Stimulated activated CD4-positive, alpha-beta T cell treated with anti-CD3 and anti-CD28 coated beads, Interleukin-1b, Interleukin-23, amount 100 ng/mL, for 24 hours (primary cell): Measurements from ENCODE around the gene MOGAT2.

ENCODE experiments used
- DNase-seq, 4 experiments: peaks; one replicate each; pipeline ENCODE4 v3.0.0-alpha.2; 2020; ENCODE audit warnings: low read depth in 4 of 4, low spot score in 1 of 4

MOGAT2 gene

DNA sequence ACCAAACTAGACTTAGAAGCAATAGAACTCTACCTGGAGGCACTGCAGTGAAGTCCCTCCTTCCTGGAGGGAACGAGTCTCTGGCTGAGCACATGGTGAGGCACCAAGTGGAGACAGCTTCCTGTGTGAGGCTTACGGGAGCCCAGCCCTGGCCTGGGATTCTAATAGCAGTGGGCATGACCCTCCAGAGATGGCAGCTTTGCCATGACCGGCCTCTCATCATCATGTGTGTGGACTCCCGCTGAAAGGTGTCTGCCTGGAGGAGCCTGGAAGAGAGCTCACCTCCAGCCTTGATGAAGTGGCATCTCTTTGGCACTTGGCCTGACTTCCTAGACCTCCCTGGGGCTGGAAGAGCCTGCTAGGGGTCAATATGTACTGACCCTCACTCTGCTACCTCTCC, 58.9 kb downstream of the MOGAT2 start:
- DNase-seq: no peak

DNA sequence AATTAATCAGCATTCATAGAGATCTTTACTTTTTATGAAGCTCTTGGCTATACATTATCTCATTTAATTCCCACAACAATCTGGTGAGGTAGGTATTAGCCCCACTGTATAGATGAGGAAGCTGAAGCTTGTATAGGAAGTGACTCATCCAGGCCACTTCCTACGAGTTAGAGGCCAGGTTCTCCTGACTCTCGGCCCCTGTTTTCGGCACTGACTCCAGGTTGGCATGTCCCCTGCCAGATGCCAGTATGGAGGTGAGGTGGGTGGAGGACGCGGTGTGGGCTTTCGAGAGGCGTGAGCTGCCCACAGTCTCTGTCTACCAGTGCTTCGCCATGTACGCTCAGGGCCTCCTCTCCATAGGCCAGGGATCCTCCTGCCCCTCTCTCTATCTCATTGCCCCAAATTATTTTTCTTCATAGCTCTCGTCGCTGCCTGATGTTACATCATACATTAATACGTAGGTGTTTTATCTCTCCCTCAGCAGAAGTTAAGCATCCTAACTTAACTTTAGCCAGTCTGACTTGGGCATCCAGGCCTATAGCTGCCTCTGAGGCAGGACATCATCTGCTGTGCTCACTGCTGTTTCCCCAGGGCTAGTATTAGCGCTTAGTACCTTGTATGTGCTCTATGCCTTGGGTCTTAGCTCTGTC, 59.9 kb downstream of the MOGAT2 start:
- no peak for DNase-seq

DNA sequence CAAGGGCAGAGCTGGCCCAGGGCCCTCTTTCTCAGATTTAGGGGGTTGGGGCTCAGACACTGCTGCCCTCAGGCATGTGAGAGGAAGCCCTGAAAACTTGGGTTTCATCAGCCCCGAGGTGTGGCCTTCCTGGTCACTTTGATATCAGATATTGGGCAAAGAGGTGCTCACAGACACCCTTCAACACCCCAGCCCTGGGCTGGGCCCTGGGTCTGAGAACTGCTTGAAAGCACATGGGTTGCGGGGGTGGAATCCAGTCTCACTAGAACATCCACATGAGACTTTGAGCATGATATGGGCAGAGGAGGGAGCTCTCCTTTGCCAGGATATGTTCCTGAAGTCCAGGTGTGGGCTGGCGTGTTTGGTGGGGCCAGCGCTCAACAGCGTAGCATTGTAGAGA, 61.3 kb downstream of the MOGAT2 start:
- DNase-seq: no peak

DNA sequence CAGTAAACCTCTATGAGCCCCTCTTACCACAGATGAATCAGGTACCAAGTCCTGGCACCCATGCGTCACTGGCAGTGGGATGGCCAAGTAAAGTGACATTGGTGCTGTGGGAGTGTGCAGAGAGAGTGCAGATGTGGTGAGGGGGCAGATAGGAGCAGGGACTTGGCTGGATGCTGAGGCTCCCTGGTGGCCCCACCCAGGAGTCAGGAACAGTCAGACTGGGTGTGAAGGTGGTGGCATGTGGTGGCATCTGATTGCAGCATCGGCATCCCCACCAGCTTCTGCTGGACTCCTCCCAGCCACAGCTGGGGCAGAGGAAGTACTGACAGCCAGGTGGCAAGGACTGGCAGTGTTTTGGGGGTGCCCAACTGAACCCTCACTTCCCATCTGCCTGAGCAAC, 62.3 kb downstream of the MOGAT2 start:
- no peak for DNase-seq

DNA sequence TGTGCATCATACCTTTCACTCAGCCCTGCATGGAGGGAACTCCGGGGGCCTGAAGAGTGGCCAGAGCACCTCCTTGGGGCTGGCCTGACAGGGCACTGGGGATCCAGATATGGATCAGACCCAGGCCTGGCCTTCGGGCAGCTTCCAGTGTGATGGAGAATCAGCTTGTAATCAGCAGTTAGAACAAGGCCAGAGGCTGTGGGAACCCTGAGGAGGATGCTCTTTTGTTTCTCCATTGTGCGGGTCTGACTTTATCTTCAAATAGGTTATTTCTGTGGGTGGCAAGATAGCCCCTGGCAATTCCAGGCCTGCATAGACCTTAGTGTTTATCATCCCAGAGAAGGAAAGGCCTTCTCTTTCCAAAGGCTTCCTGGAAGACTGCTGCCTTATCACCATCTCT, 63.2 kb downstream of the MOGAT2 start:
- no peak for DNase-seq

DNA sequence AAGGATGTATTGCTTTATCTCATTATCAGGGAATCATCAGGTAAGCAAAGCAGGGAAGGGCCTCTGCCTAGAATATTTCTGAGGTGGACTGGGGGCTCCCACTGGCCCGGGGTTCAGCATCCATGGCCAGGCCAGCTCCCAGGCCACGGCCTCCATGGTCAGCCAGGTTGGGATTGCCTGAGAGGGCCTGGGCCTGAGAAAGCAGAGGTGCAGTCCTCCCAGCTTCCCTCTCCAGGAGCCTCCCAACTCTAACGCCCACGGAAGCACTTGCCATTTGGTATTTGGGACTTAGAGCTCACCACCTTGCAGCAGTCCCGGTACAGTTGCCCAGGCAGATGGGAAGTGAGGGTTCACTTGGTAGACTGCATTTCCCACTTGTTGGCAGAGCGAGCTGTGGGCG, 63.7 kb downstream of the MOGAT2 start:
- no peak for DNase-seq

DNA sequence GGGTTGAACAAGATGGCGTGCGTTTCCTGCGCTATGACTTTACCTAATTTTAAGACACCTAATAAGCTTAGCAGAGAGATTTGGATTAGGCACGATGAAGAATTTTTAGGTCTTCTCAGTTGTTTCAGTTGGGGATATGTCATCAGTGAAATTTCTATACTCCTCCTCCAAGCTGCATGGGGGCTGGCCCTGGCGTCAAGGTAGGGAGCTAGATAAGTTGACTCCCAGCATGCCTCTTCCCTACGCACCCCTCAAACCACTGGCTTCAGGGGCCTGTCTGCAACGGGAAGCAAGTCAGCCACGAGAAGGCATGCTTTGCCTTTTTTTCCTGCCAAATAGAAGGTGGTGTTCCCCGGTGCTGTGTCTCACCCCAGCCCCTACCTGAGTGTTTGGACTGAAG, 64.2 kb downstream of the MOGAT2 start:
- no peak for DNase-seq
